Activated CD4-positive, alpha-beta T cell treated with anti-CD3 and anti-CD28 coated beads, Interleukin-2, amount 50 U/mL, for 48 hours (primary cell): ENCODE results near the gene CLTC.

ENCODE experiments used
- DNase-seq, 2 experiments: peaks; one replicate each; pipeline ENCODE4 v3.0.0-alpha.2; 2020

CLTC gene

GRCh38 chr17:59684967-59685366 lies 65.3 kb downstream of the CLTC start:
- no peak for DNase-seq

- no peak for DNase-seq
Observed at GRCh38 chr17:59688008-59688407, 68.3 kb downstream of the CLTC start.

GRCh38 chr17:59688496-59688895 lies 68.8 kb downstream of the CLTC start:
- no peak for DNase-seq

- DNase-seq: no peak
Observed at GRCh38 chr17:59693582-59693981, 73.9 kb downstream of the CLTC start.

- no peak for DNase-seq
Observed at GRCh38 chr17:59694344-59694743, 74.6 kb downstream of the CLTC start.

GRCh38 chr17:59695945-59696681 lies 76.4 kb downstream of the CLTC start:
- no peak for DNase-seq

GRCh38 chr17:59696682-59697277 lies 77.1 kb downstream of the CLTC start:
- no peak for DNase-seq

GRCh38 chr17:59698143-59698542 lies 78.4 kb downstream of the CLTC start:
- DNase-seq: no peak

- no peak for DNase-seq
Observed at GRCh38 chr17:59699218-59699617, 79.5 kb downstream of the CLTC start.

GRCh38 chr17:59699786-59700185 lies 80.1 kb downstream of the CLTC start:
- no peak for DNase-seq

- no peak for DNase-seq
Observed at GRCh38 chr17:59702304-59702703, 82.6 kb downstream of the CLTC start.

GRCh38 chr17:59707149-59707970 lies 87.7 kb downstream of the CLTC start, which contains the start of the genes PTRH2 and VMP1:
Gene PTRH2 (minus strand): TSS chr17:59707430. CDS start chr17:59697978, 9,452 bp downstream.
Gene VMP1 (plus strand): TSS chr17:59707654. CDS start chr17:59731447, 23,793 bp downstream.
- peak; percentile 93 to 96 for DNase-seq

- no peak for DNase-seq
Observed at GRCh38 chr17:59707971-59708430, 88.3 kb downstream of the CLTC start.

- DNase-seq: no peak
Observed at GRCh38 chr17:59711936-59712335, 92.2 kb downstream of the CLTC start.

GRCh38 chr17:59712862-59713261 lies 93.2 kb downstream of the CLTC start:
- no peak for DNase-seq

GRCh38 chr17:59714255-59714654 lies 94.6 kb downstream of the CLTC start:
- no peak for DNase-seq

- DNase-seq: no peak
Observed at GRCh38 chr17:59716427-59716826, 96.7 kb downstream of the CLTC start.

GRCh38 chr17:59719526-59719925 lies 99.8 kb downstream of the CLTC start:
- DNase-seq: no peak

GRCh38 chr17:59722623-59723022 lies 102.9 kb downstream of the CLTC start:
- DNase-seq: no peak

GRCh38 chr17:59723041-59723440 lies 103.3 kb downstream of the CLTC start:
- DNase-seq: no peak

GRCh38 chr17:59723607-59724006 lies 103.9 kb downstream of the CLTC start:
- DNase-seq: no peak

- no peak for DNase-seq
Observed at GRCh38 chr17:59725691-59726090, 106.0 kb downstream of the CLTC start.

GRCh38 chr17:59727817-59728533 lies 108.3 kb downstream of the CLTC start:
- no peak for DNase-seq
